Posterior vena cava (tissue), 2 donors: ENCODE results near the gene FNDC3B. TPM values are rescaled to one million over a fixed set of nuclear protein-coding genes. Genes with fewer than 3 reads are reported as not detected.
A peak's percentile ranks its signal among the peaks of the same experiment; 100 is the strongest.

Experiments
- DNase-seq: peaks from one replicate; pipeline ENCODE4 v3.0.0-alpha.2; 2020; ENCODE audit warnings: low spot score
- intact Hi-C, 2 donors: fragments of 100-400 bp; cut with DNase I; formaldehyde crosslinking; loops; one replicate each; pipeline versions ENCODE4 v1.14.1 to v1.14.2; 2022 to 2023
- total RNA-seq, 2 donors: library from RNA; stranded (reverse); fragmentation: NEBNext Ultra II Directional; extraction: Animal tissue kit (Norgen Biotek cat#: 25700); gene quantifications; one replicate each; pipeline ENCODE4 v1.2.1, GENCODE V29; 2021
- donor health status: DM: yes; HTN: yes; CAD: no.
- donor health status: DM: yes; HTN: yes; CAD: no.

Gene FNDC3B
- total RNA-seq, 2 donors from 2014 or later = 142 to 167 TPM

- no peak for DNase-seq
- intact Hi-C loops = no loop called here
Measured at GRCh38 chr3:172271386-172271976, 232.1 kb downstream of the FNDC3B start.

GRCh38 chr3:172272698-172273097, 233.3 kb downstream of the FNDC3B start:
- DNase-seq = no peak
- intact Hi-C loops = no loop called here

GRCh38 chr3:172273378-172273777, 234.0 kb downstream of the FNDC3B start:
- DNase-seq = no peak
- intact Hi-C loops = no loop called here

- no peak for DNase-seq
- intact Hi-C loops = no loop called here
Measured at GRCh38 chr3:172274906-172275305, 235.5 kb downstream of the FNDC3B start.

GRCh38 chr3:172275586-172275985, 236.2 kb downstream of the FNDC3B start:
- no peak for DNase-seq
- intact Hi-C loops = no loop called here

GRCh38 chr3:172276103-172276502, 236.7 kb downstream of the FNDC3B start:
- DNase-seq = no peak
- intact Hi-C loops = no loop called here

- intact Hi-C loops = no loop called here
- no peak for DNase-seq
Measured at GRCh38 chr3:172277151-172277652, 237.8 kb downstream of the FNDC3B start.

GRCh38 chr3:172279191-172279640, 239.8 kb downstream of the FNDC3B start:
- no peak for DNase-seq

GRCh38 chr3:172279974-172280373, 240.6 kb downstream of the FNDC3B start:
- intact Hi-C loops = no loop called here
- DNase-seq = no peak

More at GRCh38 chr3:172279191-172279640, 239.8 kb downstream of the FNDC3B start:
- intact Hi-C loops = no loop called here

GRCh38 chr3:172280406-172281051, 241.2 kb downstream of the FNDC3B start:
- intact Hi-C loops = no loop called here
- DNase-seq = no peak

GRCh38 chr3:172281884-172282283, 242.5 kb downstream of the FNDC3B start:
- intact Hi-C loops = no loop called here

GRCh38 chr3:172282850-172283249, 243.5 kb downstream of the FNDC3B start:
- intact Hi-C loops = no loop called here

More at GRCh38 chr3:172281884-172282283, 242.5 kb downstream of the FNDC3B start:
- no peak for DNase-seq

GRCh38 chr3:172283841-172284357, 244.5 kb downstream of the FNDC3B start:
- intact Hi-C loops = no loop called here
- no peak for DNase-seq

More at GRCh38 chr3:172282850-172283249, 243.5 kb downstream of the FNDC3B start:
- DNase-seq = no peak

- intact Hi-C loops = no loop called here
- DNase-seq = no peak
Measured at GRCh38 chr3:172285844-172286243, 246.5 kb downstream of the FNDC3B start.

- intact Hi-C loops = no loop called here
- no peak for DNase-seq
Measured at GRCh38 chr3:172286548-172287148, 247.3 kb downstream of the FNDC3B start.

- intact Hi-C loops = no loop called here
Measured at GRCh38 chr3:172287937-172288477, 248.6 kb downstream of the FNDC3B start.

GRCh38 chr3:172288651-172289050, 249.3 kb downstream of the FNDC3B start:
- DNase-seq = no peak
- intact Hi-C loops = no loop called here

More at GRCh38 chr3:172287937-172288477, 248.6 kb downstream of the FNDC3B start:
- DNase-seq = no peak

- DNase-seq = peak; percentile 77
- intact Hi-C loops = no loop called here
Measured at GRCh38 chr3:172289583-172289982, 250.2 kb downstream of the FNDC3B start.

- intact Hi-C loops = loop anchor here in 1 of 2 donors (10.0 kb wide), 1 partner anchor 226 kb away; no protein-coding TSS in a partner anchor
- no peak for DNase-seq
Measured at GRCh38 chr3:172290457-172290856, 251.1 kb downstream of the FNDC3B start.

GRCh38 chr3:172291650-172292049, 252.3 kb downstream of the FNDC3B start:
- intact Hi-C loops = loop anchor here in 1 of 2 donors (10.0 kb wide), 1 partner anchor 227 kb away; no protein-coding TSS in a partner anchor
- no peak for DNase-seq
